Measurements from ENCODE around the gene ZNF775.

DNA sequence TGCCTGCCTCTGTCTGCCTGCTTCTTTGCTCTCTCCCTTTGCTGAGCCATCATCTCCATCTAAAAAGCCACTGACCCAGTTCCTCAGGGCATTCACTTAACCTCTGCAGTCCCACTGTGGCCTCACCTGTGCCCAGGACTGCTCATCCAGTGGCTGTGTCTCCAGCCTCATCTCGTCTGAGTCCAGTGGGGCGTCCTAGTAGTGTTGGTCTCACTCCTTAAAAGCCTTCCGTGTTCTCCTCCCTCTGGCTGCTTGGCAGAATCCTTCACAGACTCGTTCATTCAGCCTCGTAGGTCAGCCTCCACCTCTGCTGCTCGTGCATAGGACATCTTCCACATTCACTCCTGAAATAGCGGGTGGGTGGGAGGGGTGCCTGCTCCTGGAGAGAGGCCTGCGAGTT lies 45.0 kb upstream of the ZNF775 start:
- TF ChIP-seq POLR2A (IDR thresholded peaks at IDR 0.05; ENCODE audit: low read length) (no peak), GATA1 (IDR thresholded peaks at IDR 0.05; ENCODE audit: low read depth, low read length) (no peak)
